GM21423 (cell line): ENCODE data around the gene RPSA.
A peak's percentile ranks its signal among the peaks of the same experiment; 100 is the strongest.
"Not testable (repeated sequence)": the region's sequence is repeated elsewhere in the genome, so short reads cannot be mapped to it uniquely, and the experiment has no call there.

Source experiments
- ATAC-seq: cut with Tn5 transposase; IDR thresholded peaks from one replicate; pipeline ENCODE4 v1.9.1; 2021; ENCODE audit warnings: mild to moderate bottlenecking, moderate library complexity; ENCODE audit not compliant: unreplicated experiment

Gene RPSA

GRCh38 chr3:39418556-39419225 lies 12.2 kb downstream of the RPSA start:
- ATAC-seq = not testable (repeated sequence)

- ATAC-seq = no peak
Measured at GRCh38 chr3:39419742-39420315, 13.3 kb downstream of the RPSA start.

GRCh38 chr3:39420543-39420942 lies 14.0 kb downstream of the RPSA start:
- ATAC-seq = no peak

DNA sequence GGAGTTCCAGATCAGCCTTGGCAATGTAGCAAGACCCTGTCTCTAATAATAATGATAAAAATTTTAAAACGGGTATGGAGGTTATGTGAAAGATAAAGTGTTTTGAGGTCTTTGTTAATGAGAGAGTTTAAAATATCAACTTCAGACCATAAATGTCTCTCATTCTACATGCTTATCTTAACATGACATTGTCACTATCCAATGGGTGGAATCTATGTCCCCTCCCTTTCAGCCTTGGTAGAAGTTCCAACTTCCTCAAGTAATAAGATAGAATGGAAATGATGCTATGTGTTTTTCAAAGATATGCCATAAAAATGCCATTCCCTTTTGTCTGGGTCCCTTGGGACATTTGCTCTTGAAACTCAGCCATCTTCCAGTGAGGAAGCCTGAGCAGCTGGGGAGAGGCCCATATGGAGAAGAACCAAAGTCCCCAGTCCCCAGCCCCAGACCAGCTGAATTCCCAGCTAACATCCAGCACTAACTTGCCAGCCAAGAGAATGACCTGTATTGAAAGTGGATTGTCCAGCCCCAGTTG lies 17.0 kb downstream of the RPSA start:
- no peak for ATAC-seq

DNA sequence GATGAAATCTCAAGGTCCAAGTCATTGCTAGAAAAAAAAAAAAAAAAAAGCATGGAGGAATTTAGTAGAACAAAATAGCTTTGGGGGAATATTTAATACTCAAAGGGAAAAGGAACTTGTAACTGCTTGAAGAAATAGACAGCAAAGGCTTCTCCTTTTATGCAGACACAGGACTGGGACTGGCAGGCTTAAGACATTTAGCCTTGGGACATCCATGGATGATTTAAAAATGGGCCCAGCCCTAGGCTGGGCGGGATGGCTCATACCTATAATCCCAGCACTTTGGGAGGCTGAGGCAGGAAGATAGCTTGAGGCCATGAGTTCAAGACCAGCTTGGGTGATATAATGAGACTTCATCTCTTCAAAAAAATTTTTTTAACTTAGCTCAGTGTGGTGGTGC lies 19.8 kb downstream of the RPSA start:
- no peak for ATAC-seq

DNA sequence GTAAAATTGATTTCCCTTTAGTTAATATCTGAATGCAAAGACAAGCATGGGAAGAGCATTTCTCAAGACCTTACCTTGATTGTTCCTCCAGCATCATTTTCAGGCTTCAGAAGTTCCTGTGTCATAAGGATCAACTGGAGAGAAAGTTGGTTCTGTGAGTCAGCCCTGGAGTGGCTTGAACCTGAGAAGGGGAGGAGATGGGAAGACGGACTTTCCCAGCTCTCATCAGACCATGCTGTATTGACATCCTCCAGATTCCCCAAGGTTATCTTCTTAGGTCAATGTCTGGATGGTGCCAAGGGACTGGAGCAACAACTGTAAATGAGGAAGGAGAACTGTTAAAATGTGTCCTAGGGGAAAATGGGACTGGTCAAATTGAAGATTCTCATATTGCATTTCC lies 21.0 kb downstream of the RPSA start:
- ATAC-seq = no peak

- no peak for ATAC-seq
Measured at GRCh38 chr3:39428745-39429201, 22.3 kb downstream of the RPSA start.

DNA sequence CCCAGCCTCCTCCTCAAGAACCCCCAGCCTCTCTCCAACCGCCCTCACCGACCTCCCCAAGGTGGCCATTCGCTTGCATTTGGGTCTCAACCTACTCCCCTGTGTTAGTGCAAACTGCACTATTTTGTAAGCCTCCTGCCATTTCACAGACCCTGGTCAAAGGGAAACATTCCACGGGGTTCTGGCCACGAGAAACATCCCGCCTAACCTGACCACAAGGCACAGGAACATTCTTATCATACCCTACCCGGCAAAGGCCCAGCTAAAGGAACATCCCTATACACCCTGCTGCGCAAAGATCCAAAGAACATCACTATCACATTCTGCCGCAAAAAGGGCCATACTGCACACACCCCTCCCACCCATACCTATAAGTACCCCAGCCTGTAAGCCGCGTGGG lies 22.9 kb downstream of the RPSA start:
- ATAC-seq = no peak

GRCh38 chr3:39432342-39432741 lies 25.8 kb downstream of the RPSA start:
- ATAC-seq = no peak

DNA sequence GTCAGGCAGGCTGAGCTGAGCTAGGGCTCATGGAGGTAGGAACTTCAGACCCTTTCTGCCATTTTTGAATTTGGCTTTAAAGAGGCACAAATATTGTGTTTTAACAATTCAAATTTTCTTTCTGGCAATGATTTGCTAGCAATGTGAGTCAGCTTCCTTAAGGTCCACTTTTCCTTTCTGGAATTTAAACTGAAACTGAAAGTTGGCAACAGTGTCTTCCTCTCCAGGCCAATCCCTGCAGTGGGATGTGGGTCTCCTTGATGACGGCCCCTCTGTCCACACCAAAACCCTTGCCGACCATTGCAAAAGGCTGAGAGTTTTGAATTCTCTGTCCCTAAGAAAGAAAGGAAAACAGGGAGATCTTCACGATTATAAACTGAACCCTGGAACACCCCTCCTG lies 27.1 kb downstream of the RPSA start:
- ATAC-seq = no peak

DNA sequence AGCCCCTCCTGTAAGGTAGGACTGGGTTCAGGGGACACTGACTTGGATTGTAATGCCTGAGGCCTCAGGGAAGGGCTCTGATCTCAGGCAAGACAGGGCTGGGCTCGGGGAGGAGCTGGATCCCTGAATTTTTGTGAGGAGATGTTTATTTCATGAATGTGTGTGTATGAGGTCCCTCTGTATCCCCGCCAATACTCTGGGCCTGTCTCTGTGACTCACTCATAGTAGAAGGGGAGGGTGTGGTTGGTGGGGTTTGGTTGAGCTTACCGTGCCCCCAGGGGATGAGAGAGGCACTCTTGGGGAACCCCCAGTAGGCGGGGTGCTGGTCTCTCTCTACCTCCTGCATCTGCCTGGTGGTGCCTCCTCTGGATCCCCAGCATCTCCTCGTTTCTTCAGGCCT lies 28.1 kb downstream of the RPSA start:
- ATAC-seq = peak; percentile 69

DNA sequence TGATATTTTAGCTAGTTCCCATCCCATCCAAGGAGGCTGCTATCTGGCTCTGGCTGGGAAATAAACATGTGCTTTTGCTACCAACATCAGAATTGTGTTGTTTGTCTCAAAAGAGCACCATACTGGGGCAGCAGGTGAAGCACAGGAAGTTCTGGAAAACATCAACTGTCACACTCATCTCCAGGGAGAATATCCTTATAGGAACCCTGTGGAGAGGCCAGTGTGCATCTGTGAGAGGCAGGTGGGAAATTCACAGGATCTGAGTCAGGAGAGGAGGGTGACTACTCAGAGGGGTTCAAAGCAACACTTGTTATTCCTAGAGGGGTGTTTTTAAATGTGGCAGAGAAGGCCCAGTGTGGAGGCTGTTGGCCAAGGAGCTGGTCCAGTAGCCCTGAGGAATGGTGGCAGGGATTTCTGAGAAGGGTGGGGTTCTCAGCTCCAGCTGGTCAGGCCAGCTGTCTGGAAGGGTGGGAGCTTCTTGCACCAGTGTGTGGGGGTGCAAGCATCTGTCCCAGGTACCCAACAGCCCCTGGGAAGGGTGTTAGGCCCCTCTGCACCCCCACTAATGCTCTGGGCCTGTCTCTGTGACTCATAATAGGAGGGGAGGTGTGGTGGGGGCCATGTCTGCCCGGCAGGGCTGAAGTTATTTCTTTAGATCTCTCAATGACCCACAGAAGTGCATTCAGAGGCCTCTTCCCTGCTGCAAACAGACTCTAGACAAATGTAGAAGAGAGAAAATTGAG lies 28.7 kb downstream of the RPSA start:
- no peak for ATAC-seq

- ATAC-seq = no peak
Measured at GRCh38 chr3:39438880-39439279, 32.4 kb downstream of the RPSA start.

DNA sequence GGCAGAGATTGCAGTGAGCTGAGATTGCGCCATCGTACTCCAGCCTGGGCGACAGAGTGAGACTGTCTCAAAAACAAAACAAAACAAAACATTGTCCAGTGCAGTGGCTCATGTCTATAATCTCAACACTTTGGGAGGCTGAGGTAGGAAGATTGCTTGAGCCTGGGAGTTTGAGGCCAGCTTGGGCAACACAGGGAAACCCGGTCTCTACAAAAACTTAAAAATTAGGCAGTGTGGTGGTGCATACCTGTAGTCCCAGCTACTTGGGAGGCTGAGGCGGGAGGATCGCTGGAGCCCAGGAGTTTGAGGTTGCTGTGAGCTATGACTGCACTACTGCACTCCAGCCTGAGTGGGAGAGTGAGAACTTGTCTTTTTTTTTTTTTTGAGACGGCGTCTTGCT lies 33.8 kb downstream of the RPSA start:
- ATAC-seq = no peak

- no peak for ATAC-seq
Measured at GRCh38 chr3:39443530-39443929, 37.0 kb downstream of the RPSA start.

- ATAC-seq = no peak
Measured at GRCh38 chr3:39445927-39446326, 39.4 kb downstream of the RPSA start.

GRCh38 chr3:39446444-39446843 lies 39.9 kb downstream of the RPSA start:
- ATAC-seq = no peak

- peak; percentile 85 for ATAC-seq
Measured at GRCh38 chr3:39447637-39448483, 41.3 kb downstream of the RPSA start.

DNA sequence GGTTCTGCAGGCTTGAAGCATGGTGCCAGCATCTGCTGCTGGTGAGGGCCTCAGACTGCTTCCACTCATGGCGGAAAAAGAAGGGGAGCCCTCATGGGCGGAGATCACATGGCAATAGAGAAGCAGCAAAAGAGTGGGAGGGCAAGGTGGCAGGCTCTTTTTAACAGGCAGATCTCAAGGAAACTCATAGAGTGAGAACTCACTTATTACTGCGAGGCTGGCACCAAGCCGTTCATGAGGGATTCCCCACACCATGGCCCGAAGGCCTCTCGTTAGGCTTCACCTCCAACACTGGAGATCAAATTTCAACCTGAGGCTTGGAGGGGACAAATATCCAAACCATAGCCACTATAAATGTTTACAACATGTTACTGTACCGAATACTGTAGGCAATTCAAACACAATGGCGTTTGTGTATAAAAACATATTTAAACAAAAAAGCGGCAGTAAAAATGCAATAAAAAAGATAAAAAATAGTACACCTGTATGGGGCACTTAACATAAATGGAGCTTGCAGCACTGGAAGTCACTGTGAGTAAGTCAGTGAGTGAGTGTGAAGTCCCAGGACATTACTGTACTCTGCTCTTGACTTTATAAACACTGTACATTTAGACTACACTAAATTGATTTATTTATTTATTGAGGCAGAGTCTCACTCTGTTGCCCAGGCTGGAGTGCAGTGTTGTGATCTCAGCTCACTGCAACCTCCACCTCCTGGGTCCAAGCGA lies 42.1 kb downstream of the RPSA start:
- no peak for ATAC-seq

DNA sequence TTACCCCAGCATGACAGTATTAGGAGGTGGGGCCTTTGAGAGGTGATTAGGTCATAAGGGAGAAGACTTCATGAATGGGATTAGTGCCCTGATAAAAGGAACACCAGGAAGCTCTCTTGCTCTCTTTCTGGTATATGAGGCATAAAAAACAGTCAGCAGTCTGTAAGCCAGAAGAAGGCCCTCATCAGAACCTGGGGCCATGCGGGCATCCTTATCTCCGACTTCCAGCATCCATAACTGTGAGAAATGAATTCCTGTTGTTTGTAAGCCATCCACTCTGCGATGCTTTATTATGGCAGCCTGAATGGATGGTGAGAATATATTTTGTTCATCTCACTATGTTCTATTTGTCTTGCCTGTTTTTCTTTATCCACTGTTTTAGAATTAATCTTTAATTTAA lies 43.3 kb downstream of the RPSA start:
- no peak for ATAC-seq
